Choroid plexus epithelial cell (primary cell): ENCODE measurements around the gene EPB41L2.
"Not testable (repeated sequence)": the region's sequence is repeated elsewhere in the genome, so short reads cannot be mapped to it uniquely, and the experiment has no call there.

Source experiments
- DNase-seq: peaks from one replicate; pipeline ENCODE4 v3.0.0-alpha.2; 2010; ENCODE audit warnings: low read depth
- H3K4me3 ChIP-seq: 2 replicates; pipeline ENCODE4 v1.5.1; 2011; ENCODE audit warnings: low read depth, mild to moderate bottlenecking, control low read depth, low read length, moderate library complexity
- TF ChIP-seq, protein P1 (sequence below): conservative IDR thresholded peaks from 2 replicates; pipeline ENCODE4 v1.5.1; 2011; ENCODE audit warnings: low read depth, mild to moderate bottlenecking, control low read depth, inconsistent platforms, low read length, moderate library complexity

The EPB41L2 gene

DNA sequence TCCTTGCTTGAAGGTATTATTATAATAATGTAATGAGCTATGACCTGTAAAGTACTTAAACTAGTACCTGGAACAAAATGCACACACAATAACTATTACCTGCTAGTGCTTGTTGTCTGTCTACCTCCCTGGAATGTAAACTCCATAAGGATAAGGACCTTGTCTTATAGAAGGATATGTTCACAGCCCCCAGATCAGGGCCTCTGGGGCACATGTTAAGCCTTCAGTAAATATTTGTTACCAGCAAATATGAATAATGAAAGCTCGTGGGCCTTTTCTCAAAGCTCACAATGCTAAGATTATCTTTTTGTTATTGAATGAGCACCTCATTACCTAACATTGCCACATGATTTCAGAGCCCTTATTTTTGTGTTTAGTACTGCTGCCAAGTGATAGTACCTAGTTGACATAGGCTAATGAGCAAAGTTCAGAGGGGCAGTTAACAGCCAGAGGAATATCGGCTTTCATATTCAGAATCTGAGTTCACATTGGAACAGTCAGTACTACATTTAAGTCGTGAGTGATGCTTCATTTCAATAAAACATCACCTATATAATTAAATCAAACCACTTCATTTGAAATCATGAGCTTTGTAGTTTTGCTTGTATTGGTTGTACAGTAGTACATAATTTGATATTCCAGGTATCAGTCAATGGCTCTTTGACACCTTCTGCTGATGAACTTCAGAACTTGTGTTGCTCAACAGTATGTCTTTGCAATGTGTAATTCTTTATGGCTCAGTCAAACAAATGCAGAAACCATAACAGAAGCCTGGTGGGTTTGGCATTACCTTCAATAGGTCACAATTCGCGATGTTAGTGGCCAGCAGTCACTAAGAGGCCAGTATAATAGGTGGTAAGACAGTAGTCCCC lies 247.6 kb downstream of the EPB41L2 start:
- TF ChIP-seq, protein P1, sequence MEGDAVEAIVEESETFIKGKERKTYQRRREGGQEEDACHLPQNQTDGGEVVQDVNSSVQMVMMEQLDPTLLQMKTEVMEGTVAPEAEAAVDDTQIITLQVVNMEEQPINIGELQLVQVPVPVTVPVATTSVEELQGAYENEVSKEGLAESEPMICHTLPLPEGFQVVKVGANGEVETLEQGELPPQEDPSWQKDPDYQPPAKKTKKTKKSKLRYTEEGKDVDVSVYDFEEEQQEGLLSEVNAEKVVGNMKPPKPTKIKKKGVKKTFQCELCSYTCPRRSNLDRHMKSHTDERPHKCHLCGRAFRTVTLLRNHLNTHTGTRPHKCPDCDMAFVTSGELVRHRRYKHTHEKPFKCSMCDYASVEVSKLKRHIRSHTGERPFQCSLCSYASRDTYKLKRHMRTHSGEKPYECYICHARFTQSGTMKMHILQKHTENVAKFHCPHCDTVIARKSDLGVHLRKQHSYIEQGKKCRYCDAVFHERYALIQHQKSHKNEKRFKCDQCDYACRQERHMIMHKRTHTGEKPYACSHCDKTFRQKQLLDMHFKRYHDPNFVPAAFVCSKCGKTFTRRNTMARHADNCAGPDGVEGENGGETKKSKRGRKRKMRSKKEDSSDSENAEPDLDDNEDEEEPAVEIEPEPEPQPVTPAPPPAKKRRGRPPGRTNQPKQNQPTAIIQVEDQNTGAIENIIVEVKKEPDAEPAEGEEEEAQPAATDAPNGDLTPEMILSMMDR = no peak
- no peak overlapping the region for H3K4me3 ChIP-seq
- no peak for DNase-seq

GRCh38 chr6:130814506-130814905 lies 248.5 kb downstream of the EPB41L2 start:
- TF ChIP-seq, protein P1 = no peak
- H3K4me3 ChIP-seq = no peak overlapping the region
- no peak for DNase-seq

DNA sequence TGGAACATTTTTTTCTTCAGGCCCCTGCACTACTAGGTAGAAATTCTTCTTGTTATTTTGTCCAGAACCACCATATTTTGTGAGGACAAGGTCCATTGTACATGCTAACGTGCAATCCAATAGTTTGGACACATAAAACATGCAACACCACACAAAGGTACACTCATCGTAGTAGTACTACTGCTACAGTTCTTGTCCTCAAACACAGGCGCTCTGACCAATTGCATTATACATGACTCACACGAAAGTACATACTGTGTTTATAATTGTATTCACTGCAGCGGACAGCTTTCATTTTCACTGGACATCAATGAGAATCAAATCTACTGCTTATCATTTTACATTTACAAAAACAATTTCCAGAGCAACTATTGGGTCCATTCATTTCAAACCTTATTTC lies 251.1 kb downstream of the EPB41L2 start:
- TF ChIP-seq, protein P1 = no peak
- no peak overlapping the region for H3K4me3 ChIP-seq
- peak; percentile 33 for DNase-seq

- DNase-seq = no peak
- H3K4me3 ChIP-seq = no peak overlapping the region
- TF ChIP-seq, protein P1 = no peak
Observed at GRCh38 chr6:130810307-130811030, 252.6 kb downstream of the EPB41L2 start.

DNA sequence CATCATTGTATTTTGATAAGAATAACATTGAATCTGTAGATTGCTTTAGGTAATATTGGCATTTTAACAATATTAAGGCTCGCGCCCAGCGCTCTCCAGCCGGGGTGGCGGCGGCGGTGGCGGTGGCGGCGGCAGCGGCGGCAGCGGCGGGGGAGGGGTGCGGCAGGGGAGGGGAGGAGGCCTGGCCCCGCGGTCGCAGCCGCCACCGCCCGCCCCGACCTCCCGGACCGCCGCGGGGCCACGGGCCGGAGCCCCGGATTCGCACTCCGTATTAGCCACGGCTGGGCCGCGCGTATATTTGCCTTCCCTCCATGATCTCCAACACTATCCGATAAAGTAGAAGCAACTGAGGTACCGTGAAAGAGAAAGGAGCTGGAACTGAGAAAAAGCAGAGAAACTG lies 261.7 kb downstream of the EPB41L2 start:
- not testable (repeated sequence) for H3K4me3 ChIP-seq, DNase-seq

DNA sequence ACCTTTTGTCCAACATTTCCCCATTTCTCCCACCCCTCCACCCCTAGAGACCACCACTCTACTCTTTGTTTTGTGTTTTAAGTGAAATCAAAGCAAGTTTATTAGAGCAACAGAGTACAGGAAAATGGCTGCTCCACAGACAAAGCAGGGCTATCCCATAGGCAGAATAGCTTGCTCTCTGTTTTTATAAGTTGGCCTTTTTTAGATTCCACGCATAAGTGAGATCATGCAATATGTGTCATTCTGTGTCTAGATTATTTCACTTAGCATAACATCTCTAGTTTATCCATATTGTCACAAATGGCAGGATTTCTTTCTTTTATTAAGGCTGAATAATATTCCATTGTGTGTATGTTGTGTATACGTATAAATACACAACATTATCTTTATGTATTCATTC lies 266.0 kb downstream of the EPB41L2 start:
- DNase-seq = no peak
- TF ChIP-seq, protein P1 = no peak
- no peak overlapping the region for H3K4me3 ChIP-seq

DNA sequence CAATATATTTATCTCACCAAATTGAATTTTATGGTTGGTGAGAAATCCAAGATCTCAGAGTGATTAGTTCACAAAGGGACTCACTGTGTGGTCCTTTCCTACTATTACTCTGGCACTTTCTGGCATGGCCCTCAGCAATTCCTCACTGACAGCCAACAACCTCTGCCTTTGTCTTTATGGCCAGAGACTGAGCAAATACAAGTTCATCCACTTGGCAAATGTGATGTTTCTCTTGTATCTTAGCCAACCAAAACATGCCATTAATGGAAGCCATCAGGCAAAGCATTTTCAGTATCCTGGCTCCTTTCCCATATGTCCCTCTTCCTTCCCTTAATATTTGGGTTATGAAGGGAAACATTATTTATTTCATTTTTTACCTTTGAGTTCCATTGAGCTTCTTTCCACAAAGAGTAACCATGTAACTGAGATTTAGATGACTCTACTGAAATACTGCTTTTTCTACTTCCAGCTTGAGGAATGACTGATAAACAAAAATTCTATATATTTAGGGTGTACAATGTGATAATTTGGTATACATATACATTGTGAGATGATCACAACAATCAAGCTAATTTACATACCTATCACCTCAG lies 266.6 kb downstream of the EPB41L2 start:
- peak; percentile 82 for DNase-seq
- no peak overlapping the region for H3K4me3 ChIP-seq
- TF ChIP-seq, protein P1 = no peak
